HL-60 (cell line): Measurements from ENCODE around the gene ADAMTS2.

Experiments used
- DNase-seq, 2 experiments: peaks; one replicate each; pipeline ENCODE4 v3.0.0-alpha.2; 2010 to 2020; ENCODE audit warnings: low read depth in 1 of 2, low spot score in 1 of 2
- H3K27ac ChIP-seq: fragments of 250-450 bp; sonication (Bioruptor Pico); replicated peaks from 2 replicates; pipeline ENCODE4 v1.5.1; 2020; ENCODE audit warnings: mild to moderate bottlenecking, moderate library complexity
- H3K27me3 ChIP-seq: fragments of 250-450 bp; sonication (Bioruptor Pico); 2 replicates; pipeline ENCODE4 v1.5.1; 2021; ENCODE audit warnings: mild to moderate bottlenecking, moderate library complexity; ENCODE audit not compliant: insufficient read depth, poor library complexity, severe bottlenecking
- H3K4me3 ChIP-seq: replicated peaks from 2 replicates; pipeline ENCODE4 v1.5.1; 2011; ENCODE audit warnings: mild to moderate bottlenecking, control low read depth, low read length; ENCODE audit not compliant: insufficient read depth
- CTCF ChIP-seq: IDR thresholded peaks from one replicate; pipeline ENCODE4 v1.5.1; 2011; ENCODE audit warnings: low read length, control low read depth, inconsistent platforms; ENCODE audit not compliant: insufficient read depth
- GABPA ChIP-seq: IDR thresholded peaks from 2 replicates; pipeline ENCODE4 v1.6.1; 2012; ENCODE audit warnings: low read depth
- POLR2AphosphoS5 ChIP-seq: IDR thresholded peaks from 2 replicates; pipeline ENCODE4 v1.6.1; 2012; ENCODE audit warnings: low read depth
- REST ChIP-seq: IDR thresholded peaks from 2 replicates; pipeline ENCODE4 v1.6.1; 2012; ENCODE audit warnings: low read depth; ENCODE audit not compliant: insufficient replicate concordance
- SPI1 ChIP-seq: IDR thresholded peaks from 2 replicates; pipeline ENCODE4 v1.6.1; 2012; ENCODE audit warnings: low read depth, mild to moderate bottlenecking, borderline replicate concordance

Gene ADAMTS2

GRCh38 chr5:179242676-179243075 is 102.6 kb downstream of the ADAMTS2 start:
- DNase-seq = no peak
- no peak for TF ChIP-seq POLR2AphosphoS5
- no peak for TF ChIP-seq CTCF
- no peak for TF ChIP-seq SPI1
- no peak for TF ChIP-seq GABPA
- TF ChIP-seq REST = no peak
- Histone ChIP-seq H3K4me3 (no peak overlapping the region), H3K27ac (no peak overlapping the region), H3K27me3 (no peaks in the 10 kb centered on the region)

GRCh38 chr5:179241764-179242370 is 103.4 kb downstream of the ADAMTS2 start:
- TF ChIP-seq REST = no peak
- TF ChIP-seq POLR2AphosphoS5 = no peak
- TF ChIP-seq SPI1 = no peak
- no peak for TF ChIP-seq GABPA
- TF ChIP-seq CTCF = no peak
- DNase-seq = no peak
- H3K27me3 ChIP-seq = no peaks in the 10 kb centered on the region
- no peak overlapping the region for H3K27ac ChIP-seq
- no peak overlapping the region for H3K4me3 ChIP-seq

GRCh38 chr5:179241175-179241574 is 104.1 kb downstream of the ADAMTS2 start:
- no peak for DNase-seq
- TF ChIP-seq GABPA (no peak), POLR2AphosphoS5 (no peak), CTCF (no peak), REST (no peak), SPI1 (no peak)
- no peak overlapping the region for H3K27ac ChIP-seq
- no peak overlapping the region for H3K4me3 ChIP-seq
- no peaks in the 10 kb centered on the region for H3K27me3 ChIP-seq
